MM.1S (cell line): ENCODE measurements around the gene PLA1A.

Experiments
- DNase-seq: peaks from one replicate; pipeline ENCODE4 v3.0.0-alpha.2; 2015
- H2AFZ ChIP-seq: fragments of 300-600 bp; sonication (generic); 2 replicates; pipeline ENCODE4 v1.6.0; 2016; ENCODE audit warnings: antibody characterized with exemption, low read length
- H3F3A ChIP-seq: fragments of 300-600 bp; sonication (generic); 2 replicates; pipeline ENCODE4 v1.6.1; 2016; ENCODE audit warnings: mild to moderate bottlenecking, antibody characterized with exemption, low read length, moderate library complexity, mixed read lengths; ENCODE audit not compliant: insufficient read depth
- H3K27ac ChIP-seq: fragments of 300-600 bp; sonication (generic); 2 replicates; pipeline ENCODE4 v1.5.1; 2016; ENCODE audit warnings: mild to moderate bottlenecking, low read length
- H3K27me3 ChIP-seq: fragments of 300-600 bp; sonication (generic); replicated peaks from 2 replicates; pipeline ENCODE4 v1.6.0; 2016; ENCODE audit warnings: low read length; ENCODE audit not compliant: insufficient read depth
- H3K36me3 ChIP-seq: fragments of 300-600 bp; sonication (generic); replicated peaks from 2 replicates; pipeline ENCODE4 v1.6.1; 2016; ENCODE audit warnings: mild to moderate bottlenecking, low read length, mixed read lengths; ENCODE audit not compliant: insufficient read depth
- H3K4me1 ChIP-seq: fragments of 300-600 bp; sonication (generic); 2 replicates; pipeline ENCODE4 v1.6.1; 2016; ENCODE audit warnings: low read length, mixed read lengths
- H3K4me2 ChIP-seq: fragments of 300-600 bp; sonication (generic); 2 replicates; pipeline ENCODE4 v1.6.0; 2016; ENCODE audit warnings: low read depth, low read length
- H3K4me3 ChIP-seq: fragments of 300-600 bp; sonication (generic); 2 replicates; pipeline ENCODE4 v1.5.1; 2016; ENCODE audit warnings: low read length, mixed read lengths
- H3K79me2 ChIP-seq: fragments of 300-600 bp; sonication (generic); 2 replicates; pipeline ENCODE4 v1.6.1; 2016; ENCODE audit warnings: mixed run types, low read length, mixed read lengths
- H3K9ac ChIP-seq: fragments of 300-600 bp; sonication (generic); 2 replicates; pipeline ENCODE4 v1.6.1; 2016; ENCODE audit warnings: low read length, mixed read lengths
- H3K9me2 ChIP-seq: fragments of 300-600 bp; sonication (generic); replicated peaks from 2 replicates; pipeline ENCODE4 v1.6.1; 2016; ENCODE audit warnings: mild to moderate bottlenecking, low read length, mixed read lengths; ENCODE audit not compliant: insufficient read depth
- H3K9me3 ChIP-seq: fragments of 300-600 bp; sonication (generic); replicated peaks from 2 replicates; pipeline ENCODE4 v1.6.1; 2016; ENCODE audit warnings: mild to moderate bottlenecking, low read length, mixed read lengths; ENCODE audit not compliant: insufficient read depth
- H4K20me1 ChIP-seq: fragments of 300-600 bp; sonication (generic); 2 replicates; pipeline ENCODE4 v1.6.1; 2016; ENCODE audit warnings: mild to moderate bottlenecking, low read length, moderate library complexity, mixed read lengths; ENCODE audit not compliant: insufficient read depth
- CTCF ChIP-seq: fragments of 300-600 bp; sonication (generic); IDR thresholded peaks from 2 replicates; pipeline ENCODE4 v1.5.1; 2016; ENCODE audit warnings: antibody characterized with exemption, low read length, mixed read lengths
- EZH2 ChIP-seq: fragments of 300-600 bp; sonication (generic); optimal IDR thresholded peaks from 2 replicates; pipeline ENCODE3; 2017; ENCODE audit warnings: low read depth, mild to moderate bottlenecking, antibody characterized with exemption, low read length, mixed read lengths
- EZH2phosphoT487 ChIP-seq: fragments of 300-600 bp; sonication (generic); IDR thresholded peaks from 2 replicates; pipeline ENCODE4 v1.6.1; 2018; ENCODE audit warnings: antibody characterized with exemption, low read length

Gene PLA1A

GRCh38 chr3:119628390-119628789 lies 30.7 kb downstream of the PLA1A start:
- Histone ChIP-seq H2AFZ (no peak overlapping the region), H3K27ac (no peak overlapping the region), H3K4me1 (0 out of 2 replicates have a peak, but pooled peaks cover 3% of the 10 kb centered on the region), H3F3A (no peaks in the 10 kb centered on the region), H3K4me2 (no peak overlapping the region), H3K36me3 (no peaks in the 10 kb centered on the region), H3K9me2 (no peaks in the 10 kb centered on the region), H3K4me3 (no peak overlapping the region), H3K9ac (no peak overlapping the region), H3K9me3 (no peaks in the 10 kb centered on the region), H3K79me2 (no peaks in the 10 kb centered on the region), H3K27me3 (no peaks in the 10 kb centered on the region), H4K20me1 (no peaks in the 10 kb centered on the region)
- no peak for DNase-seq
- TF ChIP-seq EZH2 (no peak), EZH2phosphoT487 (no peak), CTCF (no peak)

GRCh38 chr3:119628816-119629445 lies 31.2 kb downstream of the PLA1A start:
- Histone ChIP-seq H3K36me3 (no peaks in the 10 kb centered on the region), H3K9ac (no peak overlapping the region), H3K9me3 (no peaks in the 10 kb centered on the region), H3K4me3 (no peak overlapping the region), H3K27ac (no peak overlapping the region), H2AFZ (no peak overlapping the region), H3K27me3 (no peaks in the 10 kb centered on the region), H3K4me2 (no peak overlapping the region), H3K79me2 (no peaks in the 10 kb centered on the region), H3K9me2 (no peaks in the 10 kb centered on the region), H3K4me1 (0 out of 2 replicates have a peak, but pooled peaks cover 3% of the 10 kb centered on the region), H4K20me1 (no peaks in the 10 kb centered on the region), H3F3A (no peaks in the 10 kb centered on the region)
- TF ChIP-seq EZH2phosphoT487 (no peak), EZH2 (no peak), CTCF (no peak)
- no peak for DNase-seq

GRCh38 chr3:119630128-119630879 lies 32.6 kb downstream of the PLA1A start:
- no peaks in the 10 kb centered on the region for H3K27me3 ChIP-seq
- H3K27ac ChIP-seq, result no peak overlapping the region
- H3K9me2 ChIP-seq, result no peaks in the 10 kb centered on the region
- TF ChIP-seq EZH2 (no peak), CTCF (no peak)
- no peaks in the 10 kb centered on the region for H3F3A ChIP-seq
- H3K4me1 ChIP-seq, result 0 out of 2 replicates have a peak, but pooled peaks cover 3% of the 10 kb centered on the region
- H3K4me3 ChIP-seq, result no peak overlapping the region
- no peaks in the 10 kb centered on the region for H3K36me3 ChIP-seq
- no peak for DNase-seq
- no peak overlapping the region for H3K4me2 ChIP-seq
- H3K9me3 ChIP-seq, result no peaks in the 10 kb centered on the region
- H3K9ac ChIP-seq, result no peak overlapping the region
- H3K79me2 ChIP-seq, result no peaks in the 10 kb centered on the region
- no peaks in the 10 kb centered on the region for H4K20me1 ChIP-seq
- H2AFZ ChIP-seq, result no peak overlapping the region
